ENCODE data around the gene SNRNP200. TPM values are rescaled to one million over a fixed set of nuclear protein-coding genes. Genes with fewer than 3 reads are reported as not detected.

Gene SNRNP200
- total RNA-seq, 2 donors from 2014 or later = 190 to 211 TPM

- Histone ChIP-seq H3K27me3 (ENCODE audit: control insufficient read depth, insufficient read depth, low read length, poor library complexity, severe bottlenecking) (no peaks in the 10 kb centered on the region), H3K9me3 (ENCODE audit: control insufficient read depth, low read length) (no peaks in the 10 kb centered on the region), H3K36me3 (ENCODE audit: control insufficient read depth, insufficient read depth, low read length) (peaks cover 85% of the 10 kb centered on the region), H3K4me3 (ENCODE audit: low read length) (no peak overlapping the region), H3K27ac (ENCODE audit: low read depth, low read length) (no peak overlapping the region), H3K4me1 (ENCODE audit: control insufficient read depth, insufficient read depth, low read length) (no peaks in the 10 kb centered on the region), H3K9ac (ENCODE audit: extremely low read depth, low read length, poor library complexity, severe bottlenecking) (no peak overlapping the region)
- WGBS, 2 experiments (ENCODE audit: insufficient coverage in 1 of 2, insufficient read length in 1 of 2) = 96 to 99% methylated on average over 13 to 21 of the region's 21 CpGs
- Mint-ChIP-seq H3K27me3 (ENCODE audit: insufficient read depth) (no peaks in the 10 kb centered on the region), H3K4me3 (no peak overlapping the region), H3K27ac (no peak overlapping the region), H3K36me3 (ENCODE audit: low read depth) (peaks cover 81% of the 10 kb centered on the region), H3K9me3 (no peaks in the 10 kb centered on the region), H3K4me1 (no peaks in the 10 kb centered on the region)
- no peak for TF ChIP-seq CTCF (conservative IDR thresholded peaks at IDR 0.05)
- DNase-seq = no peak
Measured at GRCh38 chr2:96276787-96277499, 28.4 kb downstream of the SNRNP200 start.

- H3K36me3 ChIP-seq (ENCODE audit: control insufficient read depth, insufficient read depth, low read length) = peaks cover 87% of the 10 kb centered on the region
- TF ChIP-seq CTCF (conservative IDR thresholded peaks at IDR 0.05) = no peak
- H3K4me1 ChIP-seq (ENCODE audit: control insufficient read depth, insufficient read depth, low read length) = no peaks in the 10 kb centered on the region
- H3K9ac ChIP-seq (ENCODE audit: extremely low read depth, low read length, poor library complexity, severe bottlenecking) = no peak overlapping the region
- Mint-ChIP-seq H3K9me3 (no peaks in the 10 kb centered on the region), H3K4me1 (no peaks in the 10 kb centered on the region), H3K27ac (no peak overlapping the region), H3K27me3 (ENCODE audit: insufficient read depth) (no peaks in the 10 kb centered on the region), H3K36me3 (ENCODE audit: low read depth) (peaks cover 74% of the 10 kb centered on the region), H3K4me3 (no peak overlapping the region)
- 90 to 100% methylated on average over 2 to 7 of the region's 7 CpGs for WGBS, 2 experiments (ENCODE audit: insufficient coverage in 1 of 2, insufficient read length in 1 of 2)
- DNase-seq = no peak
- H3K27ac ChIP-seq (ENCODE audit: low read depth, low read length) = peak overlapping the region; percentile 9
- no peaks in the 10 kb centered on the region for H3K27me3 ChIP-seq (ENCODE audit: control insufficient read depth, insufficient read depth, low read length, poor library complexity, severe bottlenecking)
- H3K9me3 ChIP-seq (ENCODE audit: control insufficient read depth, low read length) = no peaks in the 10 kb centered on the region
- no peak overlapping the region for H3K4me3 ChIP-seq (ENCODE audit: low read length)
Measured at GRCh38 chr2:96274355-96275056, 30.8 kb downstream of the SNRNP200 start.

- no peak overlapping the region for H3K4me3 ChIP-seq (ENCODE audit: low read length)
- no peak overlapping the region for H3K27ac ChIP-seq (ENCODE audit: low read depth, low read length)
- H3K9me3 ChIP-seq (ENCODE audit: control insufficient read depth, low read length) = no peaks in the 10 kb centered on the region
- WGBS, 2 experiments (ENCODE audit: insufficient coverage in 1 of 2, insufficient read length in 1 of 2) = 86 to 91% methylated on average over 2 to 3 of the region's 3 CpGs
- Mint-ChIP-seq H3K27ac (no peak overlapping the region), H3K4me3 (no peak overlapping the region), H3K9me3 (no peaks in the 10 kb centered on the region), H3K36me3 (ENCODE audit: low read depth) (peaks cover 74% of the 10 kb centered on the region), H3K4me1 (no peaks in the 10 kb centered on the region), H3K27me3 (ENCODE audit: insufficient read depth) (no peaks in the 10 kb centered on the region)
- H3K9ac ChIP-seq (ENCODE audit: extremely low read depth, low read length, poor library complexity, severe bottlenecking) = no peak overlapping the region
- TF ChIP-seq CTCF (conservative IDR thresholded peaks at IDR 0.05) = no peak
- H3K27me3 ChIP-seq (ENCODE audit: control insufficient read depth, insufficient read depth, low read length, poor library complexity, severe bottlenecking) = no peaks in the 10 kb centered on the region
- no peak for DNase-seq
- H3K4me1 ChIP-seq (ENCODE audit: control insufficient read depth, insufficient read depth, low read length) = no peaks in the 10 kb centered on the region
- peaks cover 87% of the 10 kb centered on the region for H3K36me3 ChIP-seq (ENCODE audit: control insufficient read depth, insufficient read depth, low read length)
Measured at GRCh38 chr2:96273763-96274162, 31.6 kb downstream of the SNRNP200 start.

All from endodermal cell (in vitro differentiated cells).